ENCODE results near the gene ADCY1.

Gene ADCY1

GRCh38 chr7:45650404-45651394, 76.5 kb downstream of the ADCY1 start:
- no peak for DNase-seq

- DNase-seq: no peak
Observed at GRCh38 chr7:45651540-45651939, 77.4 kb downstream of the ADCY1 start.

GRCh38 chr7:45652630-45653029, 78.5 kb downstream of the ADCY1 start:
- no peak for DNase-seq

- no peak for DNase-seq
Observed at GRCh38 chr7:45653209-45653907, 79.2 kb downstream of the ADCY1 start.

DNA sequence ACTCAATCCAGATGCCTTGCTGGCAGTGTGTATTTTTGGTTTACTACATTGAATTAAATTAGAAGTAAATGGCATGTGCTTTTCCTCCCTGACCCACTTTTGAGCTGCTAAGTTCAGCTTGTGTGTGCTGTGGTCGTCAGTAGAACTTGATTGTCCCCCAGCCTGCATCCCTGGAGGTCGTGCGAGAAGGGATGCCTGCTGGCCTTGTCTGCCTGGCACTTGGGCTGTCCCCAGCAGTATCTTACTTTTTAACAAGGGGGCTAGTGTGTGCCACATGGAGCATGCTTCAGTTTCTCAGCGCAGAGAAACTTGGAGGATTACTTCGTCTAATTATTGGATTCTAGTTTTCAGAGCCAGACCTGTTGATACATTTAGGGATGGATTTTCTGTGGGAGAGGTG, 80.2 kb downstream of the ADCY1 start:
- no peak for DNase-seq

DNA sequence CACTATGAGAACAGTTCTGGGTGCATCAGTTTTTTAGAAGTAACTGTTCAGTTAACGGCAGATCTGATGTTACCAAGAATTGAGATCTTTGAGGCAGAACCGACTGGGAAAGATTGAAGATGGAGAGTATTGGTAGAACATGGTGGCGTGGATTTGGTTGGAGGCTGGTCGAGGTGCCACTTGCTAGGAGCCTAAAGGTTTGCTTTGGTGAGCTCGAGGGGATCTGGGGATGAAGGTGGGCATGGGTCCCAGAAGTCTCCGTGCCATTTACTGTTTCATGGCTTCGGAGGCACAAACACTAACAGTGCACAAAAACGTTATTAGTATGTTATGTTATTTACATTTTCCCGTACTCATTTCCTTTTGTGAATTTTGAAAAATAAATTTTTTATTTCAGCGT, 81.4 kb downstream of the ADCY1 start:
- no peak for DNase-seq

- no peak for DNase-seq
Observed at GRCh38 chr7:45656431-45656830, 82.3 kb downstream of the ADCY1 start.

DNA sequence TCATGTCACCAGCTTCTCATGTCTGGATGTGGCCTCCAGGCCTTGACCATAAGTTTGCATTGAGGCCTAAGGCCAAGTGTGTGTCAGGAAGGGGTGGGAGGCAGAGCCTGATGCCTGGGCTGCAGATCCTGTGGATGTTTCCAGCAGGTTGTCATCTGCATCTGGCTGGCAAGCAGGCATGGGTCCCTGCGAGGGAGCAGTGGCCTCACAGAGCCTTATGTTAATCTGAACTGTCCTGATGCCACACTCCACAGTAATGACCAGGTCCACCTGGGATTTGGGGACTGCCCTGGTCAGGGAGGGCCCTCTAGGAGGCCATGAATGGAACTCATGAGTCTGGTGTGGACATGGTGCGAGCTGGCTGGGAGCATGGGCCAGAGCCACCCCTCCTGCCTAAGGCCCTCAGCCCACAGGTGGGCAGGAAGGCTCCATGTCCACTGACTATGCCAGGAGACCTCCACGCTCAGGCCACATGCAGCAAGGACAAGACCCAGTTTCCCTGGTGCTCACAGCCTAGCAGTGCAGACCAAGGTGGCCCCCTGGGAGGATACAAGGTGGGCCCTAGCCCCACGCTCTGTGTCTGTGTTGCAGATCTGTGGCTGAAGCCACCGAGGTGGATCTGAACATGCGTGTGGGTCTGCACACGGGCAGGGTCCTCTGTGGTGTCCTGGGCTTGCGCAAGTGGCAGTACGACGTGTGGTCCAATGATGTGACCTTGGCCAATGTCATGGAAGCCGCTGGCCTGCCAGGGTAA, 83.1 kb downstream of the ADCY1 start:
- no peak for DNase-seq

DNA sequence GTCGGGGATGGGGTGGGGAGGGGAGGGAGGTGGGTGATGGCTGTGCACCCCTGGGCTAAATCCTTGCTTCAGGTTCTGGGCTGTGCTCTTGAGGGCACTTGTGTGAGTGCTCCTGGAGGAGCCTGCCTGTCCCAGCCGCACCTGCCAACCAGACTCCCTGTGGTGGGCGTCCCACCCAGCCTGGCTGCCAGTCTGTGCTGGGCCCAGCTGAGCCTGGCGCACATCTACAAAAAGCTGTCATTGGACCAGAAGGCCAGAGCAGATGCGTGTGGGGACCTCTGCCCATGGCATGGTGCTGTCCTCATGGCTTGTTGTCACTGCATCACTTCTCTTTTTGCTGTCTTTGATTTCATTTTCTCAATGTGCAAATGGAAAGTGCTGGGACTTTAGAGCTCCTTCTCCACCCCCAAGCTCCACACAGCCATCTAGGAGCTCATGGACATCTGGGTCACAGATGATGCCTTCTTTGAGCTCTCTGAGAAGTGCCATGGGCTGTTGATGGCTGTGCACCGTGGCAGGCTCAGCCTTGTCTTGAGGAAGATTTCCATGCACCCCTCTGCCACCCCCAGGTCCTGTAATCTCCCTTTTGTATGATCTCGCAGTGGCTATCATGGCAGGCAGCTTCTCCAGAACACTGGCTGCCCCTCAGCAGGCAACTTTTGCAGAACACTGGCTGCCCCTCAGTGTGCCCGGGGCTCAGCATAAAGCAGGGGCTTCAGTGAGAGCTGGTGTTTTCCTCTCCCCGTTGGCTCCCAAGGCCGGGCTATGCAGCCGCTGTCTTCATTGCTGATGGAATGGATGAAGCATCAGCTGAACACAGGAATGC, 83.9 kb downstream of the ADCY1 start:
- no peak for DNase-seq

DNA sequence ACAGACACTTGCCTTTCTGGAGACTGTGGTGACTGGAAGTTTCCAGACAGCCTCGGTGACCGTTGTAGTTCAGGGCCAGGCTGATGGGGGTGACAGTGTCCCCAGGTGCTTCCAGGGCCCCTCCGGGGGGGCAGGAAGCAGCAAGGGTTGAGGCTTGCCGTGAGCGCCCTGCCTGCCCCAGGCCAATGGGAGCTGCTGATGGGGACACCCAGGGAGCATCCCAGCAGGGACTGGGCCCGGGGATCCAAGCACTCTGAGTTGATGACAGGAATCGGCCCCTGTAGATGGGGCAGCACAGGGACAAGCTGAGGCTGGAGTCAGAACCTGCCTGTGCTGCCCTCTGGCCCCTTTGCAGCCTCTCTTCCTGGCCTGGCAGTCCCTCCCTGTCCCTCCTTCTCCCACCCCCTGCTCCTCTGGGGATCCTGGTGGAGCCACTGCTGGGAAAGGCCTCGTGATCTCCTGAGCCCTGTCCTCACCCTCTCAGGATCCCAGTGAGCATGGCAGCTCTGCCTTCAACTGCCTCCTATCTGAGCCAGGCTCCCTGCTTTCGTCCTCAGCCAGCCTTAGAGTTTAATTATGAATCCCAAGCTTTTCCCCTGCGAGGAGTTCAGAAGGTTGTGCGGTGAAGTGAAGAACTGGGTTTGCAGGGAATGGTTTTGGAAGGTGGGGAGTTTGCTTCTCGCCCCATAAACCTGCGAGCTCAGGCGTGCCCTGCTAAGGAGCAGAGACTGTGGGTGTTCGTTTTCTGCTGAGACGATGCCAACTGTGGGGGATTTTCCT, 84.7 kb downstream of the ADCY1 start:
- no peak for DNase-seq

DNA sequence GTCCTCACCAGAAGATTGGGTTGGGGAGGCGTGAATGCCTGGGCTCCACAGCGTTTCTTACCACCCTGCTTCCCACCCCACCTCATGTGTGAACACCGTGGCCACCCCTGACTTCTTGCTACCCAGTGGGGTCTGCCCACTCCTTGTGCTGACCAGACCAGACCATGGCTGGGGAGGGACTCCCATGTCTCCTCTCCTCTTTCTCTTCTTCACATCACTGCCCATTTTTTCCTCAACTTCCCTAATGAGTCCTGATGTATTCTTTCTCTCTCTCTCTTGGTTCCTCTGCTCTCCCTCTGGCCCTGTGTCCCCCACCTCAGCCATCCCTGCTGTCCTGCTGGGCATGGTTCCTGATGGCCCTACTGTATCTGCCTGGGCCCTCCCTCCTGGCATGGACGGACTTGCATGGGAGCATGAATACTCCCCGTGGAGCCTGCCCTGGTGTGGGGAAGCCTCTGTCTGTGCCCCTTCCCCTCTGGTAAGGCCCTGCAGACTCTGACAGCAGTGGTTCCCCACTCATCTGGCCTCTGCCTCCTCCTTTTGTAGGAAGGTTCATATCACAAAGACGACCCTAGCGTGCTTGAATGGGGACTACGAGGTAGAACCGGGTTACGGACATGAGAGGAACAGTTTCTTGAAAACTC, 85.5 kb downstream of the ADCY1 start:
- no peak for DNase-seq

DNA sequence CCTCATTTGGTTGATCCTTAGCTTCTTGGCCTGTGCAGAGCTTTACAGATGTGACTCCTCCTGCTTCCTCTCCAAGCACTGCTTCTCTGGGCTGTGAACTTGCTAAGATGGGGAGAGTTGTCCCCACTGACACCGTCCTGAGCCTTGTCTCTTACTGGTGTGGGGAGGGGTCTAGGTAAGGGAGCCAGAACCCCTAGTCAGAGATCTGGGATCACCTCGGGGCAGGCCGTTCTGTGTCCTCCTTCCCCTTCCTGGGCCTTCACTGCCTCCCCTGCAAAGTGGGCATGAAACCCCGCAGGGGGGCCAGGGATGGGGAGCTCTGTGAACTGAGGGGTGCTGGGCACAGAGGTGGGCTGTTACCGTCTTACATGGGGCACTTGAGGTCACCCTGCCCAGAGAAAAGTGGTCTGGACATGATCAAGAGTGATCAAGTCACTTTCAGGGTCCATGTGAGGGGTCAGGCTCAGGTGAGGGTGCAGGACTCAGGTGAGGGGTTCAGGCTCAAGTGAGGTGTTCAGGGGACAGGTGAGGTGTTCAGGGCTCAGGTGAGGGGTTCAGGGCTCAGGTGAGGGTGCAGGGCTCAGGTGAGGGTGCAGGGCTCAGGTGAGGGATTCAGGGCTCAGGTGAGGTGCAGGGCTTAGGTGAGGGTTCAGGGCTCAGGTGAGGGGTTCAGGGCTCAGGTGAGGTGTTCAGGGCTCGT, 86.2 kb downstream of the ADCY1 start:
- no peak for DNase-seq

DNA sequence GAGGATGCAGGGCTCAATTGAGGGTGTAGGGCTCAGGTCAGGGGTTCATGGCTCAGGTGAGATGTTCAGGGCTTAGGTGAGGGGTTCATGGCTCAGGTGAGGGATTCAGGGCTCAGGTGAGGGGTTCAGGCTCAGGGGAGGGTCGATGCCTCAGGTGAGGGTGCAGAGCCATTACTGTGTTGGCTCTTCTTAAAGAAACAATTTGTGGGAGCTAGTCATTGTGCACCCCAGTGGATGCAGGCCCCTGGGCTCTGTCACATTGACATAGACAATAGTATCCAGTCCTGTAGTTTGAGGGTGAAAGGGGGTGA, 86.7 kb downstream of the ADCY1 start:
- no peak for DNase-seq

DNA sequence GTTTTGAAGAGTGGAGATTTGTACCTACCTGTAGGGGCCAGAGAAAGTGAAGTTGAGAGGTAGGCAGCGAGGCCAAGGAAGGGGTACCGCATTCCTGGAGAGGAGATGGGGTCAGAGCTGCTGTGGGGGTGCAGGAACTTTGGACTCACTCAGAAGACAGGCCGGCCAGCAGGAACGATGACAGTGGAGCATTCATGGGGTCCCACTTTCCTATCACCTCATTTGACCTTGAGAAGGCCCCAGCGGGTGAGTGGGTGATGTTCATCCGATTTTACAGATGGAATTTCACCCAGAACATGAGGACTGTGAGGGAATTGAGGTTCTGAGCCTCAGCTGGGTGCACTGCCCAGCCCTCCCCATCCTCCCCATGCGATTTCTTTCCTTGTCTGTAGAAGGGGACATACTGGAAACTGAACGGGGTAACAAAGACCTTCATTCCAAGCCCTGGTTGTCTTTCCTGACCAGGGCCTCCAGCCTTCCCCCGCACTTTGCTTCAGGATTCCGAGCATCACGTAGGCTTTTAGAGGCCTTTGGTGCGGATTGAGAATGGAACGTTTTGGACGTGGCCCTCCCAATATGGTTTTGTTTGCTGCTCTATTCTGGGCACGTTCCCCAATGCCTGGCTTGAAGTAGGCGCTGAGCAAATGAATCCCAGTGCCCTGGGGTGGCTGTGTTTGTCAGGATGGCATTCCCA, 87.3 kb downstream of the ADCY1 start:
- DNase-seq: no peak

DNA sequence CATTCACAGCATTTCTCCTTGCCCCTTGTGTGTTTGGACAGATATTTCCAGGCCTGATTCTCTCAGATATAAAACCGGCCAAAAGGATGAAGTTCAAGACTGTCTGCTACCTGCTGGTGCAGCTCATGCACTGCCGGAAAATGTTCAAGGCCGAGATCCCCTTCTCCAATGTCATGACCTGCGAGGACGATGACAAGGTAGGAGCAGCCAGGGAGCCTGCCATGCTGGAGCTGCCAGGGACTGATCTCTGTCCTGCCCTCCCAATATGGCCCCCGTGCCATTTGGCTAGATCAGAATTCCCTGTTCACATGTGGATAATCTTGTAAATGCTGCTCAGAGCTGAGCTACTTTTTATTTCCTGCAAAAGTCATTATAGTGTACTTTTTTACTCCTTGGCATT, 87.8 kb downstream of the ADCY1 start:
- DNase-seq: no peak

DNA sequence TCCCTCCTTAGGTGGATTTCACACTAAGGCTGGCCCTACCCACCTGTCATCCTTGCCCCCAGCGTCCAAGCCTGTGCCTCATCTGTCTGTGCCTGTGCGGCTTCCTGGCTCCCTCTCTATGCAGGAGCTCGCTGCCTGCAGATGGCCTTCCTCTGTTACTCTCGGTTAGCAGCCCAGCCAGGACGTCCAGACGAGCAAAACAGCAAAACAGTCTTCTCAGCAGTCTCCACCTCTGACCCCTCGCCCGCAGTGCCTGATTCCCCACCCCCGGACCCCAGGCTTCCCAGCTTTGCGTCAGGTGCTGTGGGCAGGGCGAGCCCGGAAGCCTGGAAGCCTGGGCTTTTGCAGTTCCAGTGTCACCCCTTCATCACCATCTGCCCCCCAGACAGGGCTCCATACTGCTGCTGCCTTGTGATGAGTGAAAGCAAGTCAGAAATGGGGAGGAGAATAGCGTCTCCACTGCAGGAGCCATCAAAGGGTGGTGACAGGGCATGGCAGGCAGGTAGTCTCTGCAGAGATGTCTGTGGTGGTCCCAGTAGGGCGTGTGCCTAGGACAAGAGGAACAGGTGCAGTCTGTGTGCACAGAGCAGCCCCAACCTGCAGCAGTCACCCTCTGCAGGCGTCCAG, 88.5 kb downstream of the ADCY1 start:
- DNase-seq: no peak

- peak in 8 of 56 donors; percentile 14 to 56 (median 21) for DNase-seq
Observed at GRCh38 chr7:45663167-45663921, 89.2 kb downstream of the ADCY1 start.
